ENCODE data around the gene CBX8.

GRCh38 chr17:79829457-79829856, 32.6 kb upstream of the CBX8 start:
- TF ChIP-seq CTCF (IDR thresholded peaks at IDR 0.05; ENCODE audit: borderline replicate concordance, extremely low read depth, low read length, poor library complexity, severe bottlenecking) = no peak
- TF ChIP-seq EZH2 (IDR thresholded peaks at IDR 0.05; ENCODE audit: borderline replicate concordance, low read depth, low read length, severe bottlenecking) = no peak

All from DND-41 (cell line).